Stimulated activated CD4-positive, alpha-beta T cell treated with anti-CD3 and anti-CD28 coated beads, Interleukin-1b, Interleukin-23, amount 100 ng/mL, for 48 hours (primary cell): ENCODE data around the gene AFTPH.

Source experiments
- DNase-seq: peaks from one replicate; pipeline ENCODE4 v3.0.0-alpha.2; 2020

The AFTPH gene

DNA sequence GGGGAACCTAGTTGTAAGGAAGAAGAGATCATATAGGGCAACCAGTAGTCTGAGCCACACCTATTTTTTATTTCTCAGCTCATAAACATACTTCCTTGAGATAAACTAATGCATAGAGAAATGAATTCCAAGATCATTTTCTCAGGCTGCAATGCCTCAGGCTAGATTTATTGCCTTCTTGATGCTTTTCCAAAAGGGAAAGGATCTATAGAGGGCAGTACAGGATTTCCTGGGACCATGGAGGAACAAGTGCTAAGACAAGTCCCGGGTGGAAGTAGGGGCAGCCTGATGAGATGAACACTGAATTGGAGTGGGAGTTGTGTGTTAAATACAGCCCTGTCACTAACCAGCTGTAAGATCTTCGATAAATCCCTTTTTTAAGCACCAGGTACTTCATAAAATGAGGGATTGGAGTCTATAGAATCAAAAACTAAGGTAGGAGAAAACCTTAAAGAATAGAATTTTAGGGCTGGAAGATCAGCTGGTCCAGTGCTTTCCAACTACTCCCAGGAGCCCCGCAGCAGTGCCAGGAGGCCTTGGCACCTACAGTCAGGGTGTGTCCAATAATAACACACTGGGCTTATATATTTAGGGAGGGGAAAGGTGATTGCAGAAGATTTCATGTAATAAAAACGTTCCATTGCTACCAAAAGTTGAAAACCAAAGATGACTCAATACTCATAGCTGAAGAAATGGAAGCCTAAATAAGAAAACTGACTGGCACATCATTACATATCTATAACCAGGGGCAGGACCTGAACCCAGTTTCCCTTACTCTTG, 71.5 kb downstream of the AFTPH start:
- no peak for DNase-seq

DNA sequence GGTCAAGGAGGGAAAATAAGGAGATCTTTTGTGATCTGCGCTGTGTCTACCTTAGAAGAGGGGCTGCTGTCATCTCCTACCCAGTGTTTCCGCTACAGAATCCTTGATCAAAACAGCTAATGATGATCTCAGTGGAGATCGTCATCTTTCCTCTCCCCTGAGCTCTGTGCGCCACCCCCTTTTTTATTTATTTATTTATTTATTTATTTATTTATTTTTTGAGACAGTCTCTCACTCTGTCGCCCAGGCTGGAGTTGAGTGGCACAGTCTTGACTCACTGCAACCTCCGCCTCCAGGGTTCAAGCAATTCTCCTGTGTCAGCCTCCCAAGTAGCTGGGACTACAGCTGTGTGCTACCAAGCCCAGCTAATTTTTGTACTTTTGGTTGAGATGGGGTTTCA, 74.1 kb downstream of the AFTPH start:
- no peak for DNase-seq

DNA sequence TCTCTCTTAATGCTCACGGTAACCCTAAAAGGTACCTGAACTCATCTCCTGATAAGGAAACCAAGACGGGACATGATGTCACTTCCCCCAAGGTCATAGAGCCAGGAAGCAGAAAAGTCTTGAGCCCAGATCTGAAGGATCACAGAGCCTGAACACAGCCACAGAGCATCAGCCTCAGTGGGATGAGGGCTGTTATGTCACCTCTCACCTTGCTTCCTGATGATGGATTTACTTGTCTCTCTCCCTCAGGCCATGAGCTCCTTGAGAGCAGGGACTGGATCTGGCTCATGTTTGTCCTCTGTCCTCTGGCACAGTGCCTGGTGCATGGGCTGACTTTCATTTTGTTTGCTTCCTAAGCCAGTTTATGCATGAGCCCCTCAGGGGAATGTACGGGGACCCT, 75.3 kb downstream of the AFTPH start:
- DNase-seq, result no peak

DNA sequence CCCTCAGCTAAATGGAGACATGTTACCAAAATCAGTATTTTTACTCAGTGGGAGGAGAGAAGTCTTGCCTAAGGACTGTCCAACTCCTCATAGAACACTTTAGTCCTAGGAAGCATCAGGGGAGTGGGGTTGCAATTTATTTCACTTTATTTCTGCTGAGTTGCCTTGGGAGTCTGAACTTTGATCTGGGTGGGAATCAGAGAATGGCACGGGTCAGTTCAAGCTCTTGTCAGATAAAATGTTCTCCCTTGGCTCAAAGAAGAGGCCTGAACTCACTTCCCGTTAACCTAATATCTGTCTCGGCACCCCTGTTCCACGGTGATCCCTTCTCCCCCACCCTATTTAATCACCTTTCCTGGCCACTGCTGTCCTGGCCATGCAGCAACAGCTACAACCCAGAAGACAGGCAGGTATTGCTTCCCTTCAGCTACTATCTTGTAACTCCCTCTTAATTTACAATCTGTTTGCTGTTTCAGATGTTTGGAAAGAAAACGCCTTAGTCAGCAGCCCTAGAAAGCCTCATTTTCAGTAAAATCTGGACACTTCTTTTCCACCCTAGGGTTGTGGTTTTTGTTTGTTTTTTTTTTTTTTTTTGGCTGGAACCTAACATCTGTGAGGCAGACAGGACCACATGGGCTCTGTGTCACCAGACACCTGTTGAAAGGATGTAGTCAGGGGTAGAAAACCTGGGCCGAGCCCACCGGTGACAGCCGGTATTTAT, 77.1 kb downstream of the AFTPH start:
- DNase-seq, result no peak

DNA sequence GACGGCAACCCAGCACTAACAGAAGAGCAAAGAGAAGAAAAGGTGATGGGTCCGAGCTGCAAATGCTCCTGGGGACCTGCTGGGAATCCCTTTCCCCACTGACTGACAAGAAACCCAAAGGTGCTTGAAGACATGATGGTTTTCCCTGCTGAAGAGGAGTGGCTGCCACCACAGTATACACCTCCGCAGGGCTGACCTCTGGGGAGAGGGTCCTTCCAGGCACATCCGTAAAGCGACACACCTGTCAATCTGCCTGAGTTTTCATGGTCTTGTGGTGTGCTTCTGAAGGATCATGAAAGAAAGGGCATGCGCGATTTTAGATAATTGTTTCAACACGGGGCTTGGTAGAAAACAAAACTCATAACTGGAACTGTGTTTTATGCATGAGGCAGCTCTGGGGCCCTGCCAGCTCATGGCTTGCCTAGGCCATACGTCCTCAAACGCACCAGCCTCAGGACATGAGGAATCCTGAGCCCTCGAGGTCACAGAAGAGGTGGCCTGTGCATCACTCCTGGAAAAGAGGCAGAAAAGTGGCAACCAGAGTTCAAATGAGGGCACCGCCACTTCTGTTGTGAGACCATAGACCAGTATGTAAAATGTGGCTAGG, 77.8 kb downstream of the AFTPH start:
- no peak for DNase-seq

DNA sequence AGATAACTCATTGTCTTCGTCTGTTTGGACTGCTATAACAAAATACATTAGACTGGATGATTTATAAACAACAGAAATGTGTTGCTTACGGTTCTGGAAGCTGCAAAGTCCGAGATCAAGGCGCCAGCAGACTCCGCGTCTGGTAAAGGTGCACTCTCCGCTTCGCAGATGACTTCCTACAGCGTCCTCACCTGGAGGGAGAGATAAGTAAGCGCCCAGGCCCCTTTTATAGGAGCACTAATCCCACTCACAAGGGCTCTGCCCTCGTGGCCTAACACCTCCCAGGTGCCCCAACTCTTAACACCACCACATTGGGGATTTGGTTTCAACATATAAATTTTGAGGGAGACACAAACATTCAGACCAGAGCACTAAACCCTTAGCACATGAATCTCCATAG, 78.3 kb downstream of the AFTPH start:
- DNase-seq, result no peak

DNA sequence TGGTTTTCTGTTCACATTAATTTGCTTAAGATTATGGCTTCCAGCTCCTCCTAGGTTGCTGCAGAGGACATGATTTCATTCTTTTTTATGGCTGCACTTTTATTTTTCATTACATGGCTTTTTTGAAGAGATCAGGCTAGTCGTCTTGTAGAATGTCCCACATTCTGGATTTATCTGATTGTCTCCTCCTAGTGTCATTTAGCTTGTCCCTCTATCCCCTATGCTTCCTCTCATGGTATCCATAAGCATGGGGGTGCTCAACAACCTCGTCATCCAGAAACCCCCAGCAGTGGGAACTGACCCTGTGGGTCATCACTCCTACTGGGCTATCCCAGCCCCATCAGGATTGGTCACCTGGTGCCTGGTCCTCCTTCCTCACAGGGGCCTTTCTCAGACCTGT, 80.0 kb downstream of the AFTPH start:
- no peak for DNase-seq

DNA sequence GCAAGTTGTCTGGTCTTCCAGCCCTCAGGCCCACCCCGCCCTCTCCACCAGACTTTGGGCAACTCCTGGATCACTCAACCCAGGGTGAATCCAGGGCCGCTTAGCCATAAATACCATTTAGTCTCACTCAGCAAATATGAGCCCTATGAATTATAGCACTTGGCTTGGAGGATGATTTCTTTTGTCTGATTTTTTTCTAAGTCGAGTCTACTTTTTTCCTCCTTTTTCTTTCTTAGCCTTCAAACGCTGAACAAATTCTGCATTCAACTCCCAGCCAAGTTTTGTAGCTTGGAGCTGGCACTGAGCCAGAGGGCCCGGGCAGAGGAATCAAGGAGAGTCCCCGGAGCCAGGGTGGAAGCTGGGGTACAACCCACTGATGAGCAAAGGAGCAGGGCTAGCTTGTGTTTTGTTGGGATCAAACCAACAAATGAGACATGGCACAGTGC, 80.9 kb downstream of the AFTPH start:
- DNase-seq, result no peak

DNA sequence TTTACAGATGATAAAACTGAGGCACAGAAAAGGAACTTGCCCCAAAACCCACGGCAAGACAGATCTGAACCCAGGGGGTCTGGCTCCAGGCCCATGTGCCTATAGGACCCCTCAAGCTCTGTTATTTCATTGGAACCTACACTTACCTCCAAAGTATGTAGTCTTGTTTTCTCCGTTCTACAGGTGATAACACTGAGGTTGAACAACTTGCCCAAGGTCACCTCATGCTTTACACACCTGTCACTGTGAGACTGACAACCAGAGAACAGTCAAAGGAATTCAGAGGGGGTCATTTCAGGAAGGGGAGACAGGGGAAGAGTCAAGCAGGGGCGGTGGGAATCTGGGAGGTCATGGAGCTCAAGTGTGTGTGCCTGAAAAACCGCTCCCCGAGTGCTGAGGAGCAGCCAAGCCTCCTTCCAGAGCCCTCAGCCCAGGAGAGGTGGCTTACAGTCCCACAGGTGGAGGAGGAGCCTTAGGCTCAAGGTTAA, 81.9 kb downstream of the AFTPH start:
- no peak for DNase-seq

DNA sequence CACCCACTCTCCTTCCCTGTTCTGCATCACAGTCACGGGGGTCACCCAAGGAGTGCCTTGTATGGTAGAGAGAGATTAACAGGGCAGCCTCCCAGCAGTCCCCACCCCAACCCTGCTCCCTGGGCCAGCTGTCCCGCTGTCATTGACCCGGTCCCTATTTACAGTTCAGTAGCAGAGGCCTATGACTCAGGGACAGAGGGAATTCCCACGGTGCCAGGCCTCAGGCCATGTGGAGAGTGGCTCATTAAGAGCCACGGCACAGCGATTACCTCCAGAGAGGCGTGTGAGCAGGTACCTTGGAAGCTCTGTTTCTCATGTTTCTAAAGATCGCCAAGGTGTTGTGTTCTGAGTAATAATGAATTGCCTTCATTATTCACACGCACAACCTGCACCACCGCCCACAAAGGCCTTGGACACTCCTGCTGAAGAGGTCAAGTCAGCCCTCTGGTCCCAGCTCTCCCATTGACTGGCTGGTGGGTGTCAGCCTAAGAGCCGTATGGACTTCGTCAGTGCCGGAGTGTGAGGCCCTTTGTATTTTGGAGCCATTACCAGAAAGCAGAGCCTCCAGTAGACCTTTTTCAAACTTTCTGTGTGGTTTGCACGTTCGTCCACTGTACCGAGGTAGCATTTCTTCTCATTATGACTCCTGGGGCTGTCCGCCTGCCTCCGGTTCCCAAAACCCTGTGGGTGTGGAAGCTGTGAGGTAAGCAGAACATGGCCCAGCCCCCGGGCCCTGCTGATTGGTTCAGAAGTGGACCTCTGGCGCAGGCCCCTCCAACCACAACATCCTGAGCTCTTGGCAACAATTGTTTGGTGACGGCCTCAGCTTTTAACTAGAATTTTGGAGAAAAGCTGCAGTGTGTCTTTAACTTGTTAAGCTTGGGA, 82.6 kb downstream of the AFTPH start:
- DNase-seq, result peak; percentile 94

DNA sequence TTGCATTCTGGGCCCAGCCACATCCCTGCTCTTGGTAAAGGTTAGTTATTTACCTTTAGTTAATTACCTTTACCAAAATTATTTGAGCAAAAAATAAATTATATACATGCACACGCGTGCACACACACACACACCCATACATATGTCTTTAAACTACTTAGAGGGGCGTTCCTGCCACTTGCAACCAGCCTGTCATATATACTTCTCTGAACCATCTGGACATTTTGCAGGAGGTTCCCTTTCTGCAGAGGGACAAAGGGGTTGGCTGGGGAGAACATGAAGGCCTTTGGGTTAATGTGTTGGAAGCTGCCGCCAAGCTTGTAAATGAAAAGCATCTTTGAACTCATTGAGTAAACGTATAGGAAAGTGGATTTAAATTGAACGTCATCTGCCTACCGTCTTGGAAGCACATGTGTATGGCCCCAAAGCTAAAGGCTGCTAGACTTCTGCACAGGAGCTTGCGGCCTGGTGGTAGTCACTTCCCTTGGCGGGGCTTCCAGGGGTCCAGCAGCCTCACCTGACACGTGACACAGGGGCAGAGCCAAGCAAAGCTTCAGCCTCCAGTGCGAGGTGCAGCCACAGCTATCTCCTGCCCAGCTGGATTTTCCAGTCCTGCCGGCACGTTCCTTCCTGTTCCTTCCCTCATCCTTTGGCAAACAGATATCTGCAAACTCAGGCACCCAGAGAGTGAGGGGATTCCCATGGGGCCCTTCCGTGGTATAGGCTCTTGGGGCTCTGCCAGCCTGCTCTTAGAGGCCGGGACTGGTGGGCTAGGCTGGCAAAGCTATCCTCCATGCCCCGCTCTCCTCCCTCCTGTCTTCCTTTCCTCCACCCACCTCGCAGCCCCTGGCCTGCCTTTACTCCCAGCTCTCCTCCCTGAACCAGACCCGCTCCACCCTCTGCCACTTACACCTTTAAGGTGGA, 83.5 kb downstream of the AFTPH start:
- DNase-seq, result no peak

DNA sequence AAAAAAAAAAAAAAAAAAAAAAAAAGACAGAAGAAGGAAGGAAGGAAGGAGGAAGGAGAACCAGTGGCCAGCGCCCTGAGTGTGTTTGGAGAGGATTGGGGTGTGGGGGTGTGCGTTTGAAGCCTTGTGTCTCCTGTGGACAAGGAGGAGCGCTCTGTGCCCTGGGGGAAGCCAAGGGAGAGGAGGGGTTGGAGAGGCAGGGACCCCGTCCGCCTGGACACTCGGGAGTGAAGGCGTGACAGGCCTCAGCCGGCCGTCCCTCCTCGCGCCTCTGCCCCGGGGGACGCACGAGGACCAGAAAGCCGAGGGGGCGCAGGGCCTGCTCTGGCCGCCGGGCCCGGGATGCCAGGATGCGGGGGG, 84.7 kb downstream of the AFTPH start:
- no peak for DNase-seq

DNA sequence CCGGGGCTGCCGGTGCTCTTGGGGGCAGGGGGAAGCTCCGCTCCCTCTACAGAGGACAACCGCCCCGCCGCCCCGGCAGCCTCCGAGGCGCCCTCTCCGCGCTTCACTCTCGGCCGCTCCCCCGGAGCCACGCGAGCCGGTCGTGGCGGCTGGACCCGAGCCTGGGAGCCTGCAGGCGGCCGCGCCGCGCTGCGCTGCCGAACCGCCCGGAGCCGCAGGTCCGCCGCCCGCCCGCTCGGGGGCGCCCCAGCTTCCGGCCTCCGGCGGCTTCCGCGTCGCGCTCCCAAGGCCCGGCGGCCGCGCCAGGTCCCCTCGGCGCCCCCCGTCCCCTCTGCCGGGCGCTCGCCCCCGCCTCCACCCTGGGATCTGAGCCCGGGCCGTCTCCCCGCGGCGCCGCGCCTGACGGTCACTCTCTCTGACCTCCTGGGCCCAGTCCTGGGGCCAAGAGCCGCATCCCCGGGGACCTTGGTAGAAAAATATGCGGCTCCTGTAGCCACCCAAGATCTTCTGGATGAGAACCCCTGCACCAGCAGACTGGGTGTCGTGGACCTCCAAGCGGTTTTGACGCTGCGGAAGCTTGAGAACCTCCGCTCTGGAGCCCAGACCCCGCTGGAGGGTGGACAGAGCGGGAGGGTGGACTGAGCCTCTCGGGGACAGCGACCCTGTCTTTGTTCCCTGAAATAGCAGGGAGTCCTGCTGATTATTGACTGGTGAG, 85.3 kb downstream of the AFTPH start:
- peak; percentile 53 for DNase-seq

DNA sequence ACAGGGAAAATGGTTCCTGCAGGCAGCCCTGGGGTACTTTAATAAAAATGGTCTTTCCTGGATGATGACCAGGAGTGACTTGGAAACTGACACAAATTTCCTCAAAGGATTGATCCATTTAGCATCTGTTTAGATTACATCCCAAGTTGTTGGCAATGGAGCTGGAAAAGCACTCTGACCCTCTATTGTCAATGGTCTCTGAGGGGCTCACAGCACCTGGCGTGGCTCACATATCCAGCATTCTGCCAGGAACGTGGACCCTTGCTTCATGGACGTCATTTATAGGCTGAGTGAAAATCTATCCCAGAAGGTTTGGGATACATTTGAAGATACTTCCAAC, 85.8 kb downstream of the AFTPH start:
- no peak for DNase-seq

DNA sequence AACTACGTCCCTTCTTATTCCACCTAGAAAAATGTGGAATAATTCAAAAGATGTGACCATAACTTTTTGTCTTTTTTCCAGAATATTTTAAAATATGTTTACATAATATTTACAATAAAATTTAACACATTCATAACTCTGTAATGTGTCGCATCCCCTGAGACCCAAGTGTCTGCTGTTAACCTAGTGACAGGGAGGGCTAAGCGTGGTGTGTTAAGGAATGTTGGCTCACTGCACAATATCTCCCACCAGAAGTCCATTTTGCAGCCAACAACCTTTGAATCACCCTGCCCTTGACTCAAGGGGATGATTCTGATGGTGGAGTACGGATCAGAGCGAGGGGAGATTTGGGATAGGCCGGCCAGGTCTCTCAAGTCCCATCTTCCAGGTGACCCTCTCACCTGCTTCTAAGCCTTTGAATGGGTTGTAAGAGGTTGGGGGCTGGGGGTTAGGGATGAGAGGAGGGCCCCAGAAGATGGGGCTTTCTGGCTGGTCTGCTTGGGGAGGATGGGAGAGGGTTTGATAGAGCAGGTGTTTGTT, 86.3 kb downstream of the AFTPH start:
- no peak for DNase-seq

DNA sequence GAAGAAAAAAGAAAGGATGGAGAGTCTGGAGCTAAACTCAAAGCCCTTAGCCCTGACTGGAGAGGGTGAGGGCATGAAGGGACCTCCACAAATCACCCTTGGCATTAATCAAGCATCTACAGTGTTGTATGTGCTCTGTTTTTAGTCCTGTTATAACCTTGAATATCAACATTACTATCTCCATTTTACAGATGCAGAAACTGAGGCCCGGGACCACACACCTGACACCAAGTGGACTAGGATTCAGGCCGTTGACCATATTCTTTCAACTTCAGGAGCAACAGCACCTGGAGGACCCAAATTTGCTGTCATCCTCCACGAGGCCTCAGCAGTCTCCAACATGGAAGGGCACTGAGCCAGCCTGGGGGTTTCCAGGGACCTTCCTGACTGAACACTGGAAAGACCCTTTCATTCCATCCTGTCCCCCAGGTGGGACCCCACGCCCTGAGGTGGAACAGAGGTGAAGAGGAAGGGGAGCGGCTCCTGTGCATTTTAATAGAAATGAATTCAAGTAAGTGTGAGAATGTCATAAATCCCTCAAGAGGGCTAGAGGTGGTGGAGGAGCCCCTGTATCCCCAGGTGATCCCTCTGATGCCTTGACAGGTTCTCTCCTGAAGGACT, 88.6 kb downstream of the AFTPH start:
- no peak for DNase-seq

DNA sequence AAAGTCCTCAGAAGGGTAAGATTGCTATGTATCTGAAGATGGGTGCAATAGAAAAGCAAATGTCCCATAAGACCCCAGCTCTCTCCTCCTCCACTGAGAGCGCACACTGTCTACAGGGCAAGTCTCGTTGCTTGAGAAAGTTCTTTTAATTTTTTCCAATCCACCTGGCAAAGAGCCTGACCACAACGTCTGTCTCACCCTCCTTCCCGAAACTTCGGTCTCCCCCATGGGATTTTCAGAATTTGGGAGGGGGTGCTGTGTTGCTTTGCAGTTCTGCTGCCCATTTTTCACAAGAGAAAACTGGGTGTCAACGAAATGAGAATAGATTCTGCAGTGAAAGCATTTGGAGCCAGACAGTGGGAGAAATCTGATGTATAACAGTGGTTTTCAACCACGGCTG, 89.1 kb downstream of the AFTPH start:
- DNase-seq, result no peak

DNA sequence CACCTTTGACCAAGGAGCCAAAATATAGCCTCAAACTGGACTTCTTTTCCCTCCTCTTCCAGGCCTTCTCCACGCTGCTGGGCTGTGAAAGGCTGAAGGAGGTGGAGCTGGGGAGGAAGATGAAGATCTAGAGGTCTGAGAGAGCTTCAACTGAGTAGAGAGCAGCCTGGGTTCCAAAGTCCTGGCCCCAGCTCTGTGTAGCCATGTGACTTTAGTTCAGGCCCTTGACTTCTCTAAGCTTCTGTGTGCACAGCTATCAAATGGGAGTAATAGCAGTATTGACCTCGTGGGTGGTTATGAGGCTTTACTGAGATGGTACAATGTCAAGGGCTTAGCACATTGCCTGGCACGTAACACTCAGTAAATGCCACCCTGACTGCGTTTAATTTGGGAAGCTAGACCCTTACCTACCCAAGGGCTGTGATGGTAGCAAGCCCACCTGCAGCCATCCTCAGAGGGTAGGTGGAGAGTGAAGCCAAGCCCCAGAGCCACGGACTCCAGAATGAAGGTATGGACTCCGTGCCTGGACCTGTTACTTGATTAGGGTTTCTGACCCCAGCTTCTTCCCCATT, 91.2 kb downstream of the AFTPH start:
- no peak for DNase-seq

DNA sequence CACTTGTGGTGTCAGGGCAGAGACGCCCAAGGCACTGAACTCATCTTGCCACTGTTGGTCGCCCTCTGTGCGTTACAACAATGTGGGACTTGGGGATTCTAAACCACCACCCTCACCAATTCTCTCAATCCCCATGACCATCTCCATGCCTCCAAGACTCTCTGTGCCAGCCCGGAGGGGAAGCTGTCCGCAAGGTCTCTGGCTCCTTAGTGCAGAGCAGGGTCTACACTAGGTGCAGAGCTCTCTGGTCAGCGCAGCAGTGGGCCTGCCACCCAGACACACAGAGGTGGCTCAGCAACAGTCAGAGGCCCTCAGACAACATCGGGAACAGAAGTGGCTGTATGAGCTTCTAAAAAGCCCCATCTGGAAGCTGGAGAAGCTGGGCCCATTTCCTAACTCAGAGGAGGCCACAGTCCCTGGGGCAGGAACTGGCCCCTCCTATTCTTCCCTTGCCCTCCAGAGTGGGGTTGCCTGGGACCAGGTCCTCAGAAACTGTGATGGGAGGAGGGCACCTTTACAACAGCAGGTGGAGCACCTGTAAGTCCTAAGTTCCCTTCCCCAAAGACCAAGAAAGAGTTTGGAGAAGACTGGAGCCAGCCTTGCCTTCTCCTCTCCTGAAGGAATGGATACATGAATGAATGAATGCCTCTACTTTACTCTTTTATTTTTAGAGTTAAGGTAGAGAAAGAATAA, 91.9 kb downstream of the AFTPH start:
- DNase-seq, result no peak
